Bronchial smooth muscle cell (primary cell): ENCODE data around the gene RBM25. TPM values are rescaled to one million over a fixed set of nuclear protein-coding genes. Genes with fewer than 3 reads are reported as not detected.

Experiments used
- total RNA-seq: library from RNA; depleted of rRNA; stranded (reverse); fragments of >200 nt; gene quantifications from 2 replicates; pipeline ENCODE4 v1.2.1, GENCODE V29; 2014

RBM25 gene
- 20.8 and 29.0 TPM in 2 replicates for total RNA-seq

DNA sequence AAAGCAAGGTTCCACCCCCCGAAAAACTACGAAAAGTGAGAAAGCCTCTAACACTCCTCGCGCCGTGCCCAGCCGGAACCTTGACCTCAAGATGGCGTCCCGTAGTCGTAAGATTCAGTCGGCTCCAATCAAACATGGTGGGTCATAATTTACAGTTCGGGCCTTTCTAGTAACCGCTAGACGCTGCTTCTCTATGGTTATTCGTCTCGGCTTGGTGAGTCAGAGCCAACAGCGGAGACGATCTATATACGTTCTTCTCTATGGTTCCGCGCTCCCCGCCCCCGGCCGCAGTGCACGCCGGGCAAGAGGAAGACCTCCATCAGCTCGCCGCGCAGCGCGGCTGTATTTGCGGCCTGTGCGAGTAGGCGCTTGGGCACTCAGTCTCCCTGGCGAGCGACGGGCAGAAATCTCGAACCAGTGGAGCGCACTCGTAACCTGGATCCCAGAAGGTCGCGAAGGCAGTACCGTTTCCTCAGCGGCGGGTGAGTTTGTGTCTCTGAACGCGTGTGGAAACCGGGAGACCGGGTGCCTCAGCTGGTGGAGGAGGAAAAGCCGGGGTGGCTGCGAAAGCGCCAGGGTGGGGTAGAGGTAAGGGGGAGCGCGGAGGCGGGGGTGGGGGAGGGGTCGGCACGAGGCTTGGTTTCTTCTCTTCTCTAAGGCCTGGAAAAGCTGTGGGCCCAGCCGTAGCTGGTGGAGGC, at the start of gene RBM25:
TSS of gene RBM25 (plus strand) at position 311 of the 698 bp plus-strand sequence. CDS start 13,108 bp downstream, outside the sequence.

GRCh38 chr14:73026845-73027542, 31.3 kb upstream of the RBM25 start, which contains the start of gene ZFYVE1:
ZFYVE1 (minus strand) TSS chr14:73027106; CDS start chr14:73024508, 2,598 bp downstream.

GRCh38 chr14:73136387-73137225, 78.3 kb downstream of the RBM25 start, which contains the start of gene PSEN1:
PSEN1 (plus strand) TSS chr14:73136507; CDS start chr14:73148020, 11,513 bp downstream.

Other genes starting within 250 kb of the RBM25 start
- 8.1 and 13.2 TPM in 2 replicates for gene DPF3, start 164.4 kb upstream of the RBM25 start, total RNA-seq
- gene DCAF4, start 132.1 kb upstream of the RBM25 start, total RNA-seq = 7.1 and 9.6 TPM in 2 replicates
- gene ZFYVE1, start 31.4 kb upstream of the RBM25 start, total RNA-seq = 20.0 and 26.2 TPM in 2 replicates
- 37.8 and 45.5 TPM in 2 replicates for gene PSEN1, start 78.0 kb downstream of the RBM25 start, total RNA-seq
- 1.7 and 4.6 TPM in 2 replicates for gene PAPLN, start 179.0 kb downstream of the RBM25 start, total RNA-seq